Hepatocyte (in vitro differentiated cells): ENCODE data around the gene CELA3A. TPM values are rescaled to one million over a fixed set of nuclear protein-coding genes. Genes with fewer than 3 reads are reported as not detected.

Experiments
- DNase-seq: peaks from one replicate; pipeline ENCODE4 v3.0.0-alpha.2; 2016; ENCODE audit warnings: low spot score
- H2AFZ ChIP-seq: fragments of 200-600 bp; sonication (generic); 2 replicates; pipeline ENCODE4 v1.6.0; 2016; ENCODE audit warnings: antibody characterized with exemption, mild to moderate bottlenecking
- H3K27ac ChIP-seq: fragments of 200-600 bp; sonication (generic); 2 replicates; pipeline ENCODE4 v1.5.1; 2016; ENCODE audit warnings: mild to moderate bottlenecking
- H3K27me3 ChIP-seq: fragments of 200-600 bp; sonication (generic); 2 replicates; pipeline ENCODE4 v1.6.1; 2016
- H3K36me3 ChIP-seq: fragments of 200-600 bp; sonication (generic); replicated peaks from 2 replicates; pipeline ENCODE4 v1.5.1; 2016; ENCODE audit warnings: low read depth; ENCODE audit not compliant: insufficient read depth
- H3K4me1 ChIP-seq: fragments of 200-600 bp; sonication (generic); 2 replicates; pipeline ENCODE4 v1.5.1; 2016; ENCODE audit warnings: mild to moderate bottlenecking, moderate library complexity; ENCODE audit not compliant: insufficient read depth
- H3K4me2 ChIP-seq: fragments of 200-600 bp; sonication (generic); 2 replicates; pipeline ENCODE4 v1.6.0; 2016
- H3K4me3 ChIP-seq: fragments of 200-600 bp; sonication (generic); 2 replicates; pipeline ENCODE4 v1.5.1; 2016; ENCODE audit warnings: mild to moderate bottlenecking
- H3K79me2 ChIP-seq: fragments of 200-600 bp; sonication (generic); 2 replicates; pipeline ENCODE4 v1.6.0; 2017; ENCODE audit warnings: mild to moderate bottlenecking
- H3K9me2 ChIP-seq: fragments of 200-600 bp; sonication (generic); replicated peaks from 2 replicates; pipeline ENCODE4 v1.6.0; 2017; ENCODE audit warnings: mild to moderate bottlenecking; ENCODE audit not compliant: insufficient read depth
- H3K9me3 ChIP-seq: fragments of 200-600 bp; sonication (generic); 2 replicates; pipeline ENCODE4 v1.5.1; 2016; ENCODE audit warnings: low read depth, mild to moderate bottlenecking
- H4K20me1 ChIP-seq: fragments of 200-600 bp; sonication (generic); 2 replicates; pipeline ENCODE4 v1.6.0; 2016; ENCODE audit warnings: mild to moderate bottlenecking; ENCODE audit not compliant: insufficient read depth, poor library complexity, severe bottlenecking
- EZH2 ChIP-seq: fragments of 200-600 bp; sonication (generic); IDR thresholded peaks from 2 replicates; pipeline ENCODE4 v1.6.1; 2016; ENCODE audit warnings: antibody characterized with exemption, mild to moderate bottlenecking, borderline replicate concordance
- EZH2phosphoT487 ChIP-seq: fragments of 200-600 bp; sonication (generic); IDR thresholded peaks from one replicate; pipeline ENCODE4 v1.6.1; 2018; ENCODE audit warnings: antibody characterized with exemption, mild to moderate bottlenecking, low read depth, moderate library complexity; ENCODE audit not compliant: unreplicated experiment, severe bottlenecking
- WGBS: methylation state at CpG from one replicate; pipeline ENCODE4 v1.1.6; 2016; ENCODE audit warnings: low lambda C conversion rate; ENCODE audit errors: missing lambda C conversion rate; 5-methylcytosine and 5-hydroxymethylcytosine counted together
- polyA plus RNA-seq: library from polyadenylated mRNA; unstranded; fragments of >200 nt; fragmentation: Nextera tagmentation; extraction: Ambion mirVana; gene quantifications from 2 replicates; pipeline ENCODE4 v1.2.1, GENCODE V29; 2016
- total RNA-seq: library from RNA; depleted of rRNA; stranded (reverse); fragments of >200 nt; gene quantifications from 2 replicates; pipeline ENCODE4 v1.2.3, GENCODE V29; 2014
- TF ChIP-seq, protein P1 (sequence below): fragments of 200-600 bp; sonication (generic); IDR thresholded peaks from 2 replicates; pipeline ENCODE4 v1.5.1; 2016; ENCODE audit warnings: antibody characterized with exemption, mild to moderate bottlenecking; ENCODE audit not compliant: poor library complexity

The CELA3A gene
- total and polyA plus RNA-seq, 2 experiments from 2014 or later, result 0.68 to 2.2 TPM

DNA sequence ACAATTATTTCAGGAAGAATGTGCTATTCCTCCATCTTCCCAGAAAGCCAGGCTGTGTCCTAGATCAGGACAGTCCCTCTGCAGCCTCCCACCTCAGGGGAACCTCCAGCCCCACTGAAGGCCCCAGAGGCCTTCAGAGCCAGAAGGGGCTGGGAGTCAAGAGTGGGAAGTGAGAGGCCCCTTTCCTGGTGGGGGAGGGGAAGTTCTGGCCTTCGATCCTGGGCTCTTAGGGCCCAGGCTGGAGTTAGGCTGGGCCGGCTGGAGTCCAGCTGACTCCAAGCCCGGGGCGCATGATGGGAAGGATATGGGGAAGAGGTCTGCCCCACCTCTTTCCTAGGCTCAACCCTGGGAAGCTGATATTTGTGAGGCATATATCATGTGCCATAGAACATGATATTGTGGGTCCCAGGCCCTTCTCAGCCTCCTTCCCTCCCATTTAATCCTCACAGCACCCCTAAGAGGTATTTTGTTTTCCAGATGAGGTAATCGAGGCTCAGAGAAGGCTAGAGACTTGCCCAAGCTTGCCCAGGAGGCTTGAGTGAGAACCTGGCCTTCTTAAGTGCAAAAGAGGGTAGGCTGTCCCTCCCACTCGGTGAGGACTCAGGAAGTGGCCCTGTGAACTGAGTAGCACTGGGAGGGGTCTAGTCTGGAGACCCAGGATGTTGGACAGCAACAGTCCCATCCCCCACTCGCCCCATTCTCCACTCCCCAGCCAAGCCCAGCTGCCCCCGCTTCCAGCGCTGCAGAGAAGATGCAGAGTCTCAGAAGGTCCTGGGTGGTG lies 45.8 kb upstream of the CELA3A start:
- DNase-seq, result no peak
- Histone ChIP-seq H3K27ac (no peak overlapping the region), H3K9me3 (no peaks in the 10 kb centered on the region), H2AFZ (no peak overlapping the region), H3K4me1 (peaks cover 11% of the 10 kb centered on the region), H4K20me1 (no peaks in the 10 kb centered on the region), H3K36me3 (no peaks in the 10 kb centered on the region), H3K4me2 (no peak overlapping the region), H3K79me2 (no peaks in the 10 kb centered on the region), H3K9me2 (no peaks in the 10 kb centered on the region), H3K4me3 (no peak overlapping the region), H3K27me3 (no peaks in the 10 kb centered on the region)
- TF ChIP-seq, protein P1, sequence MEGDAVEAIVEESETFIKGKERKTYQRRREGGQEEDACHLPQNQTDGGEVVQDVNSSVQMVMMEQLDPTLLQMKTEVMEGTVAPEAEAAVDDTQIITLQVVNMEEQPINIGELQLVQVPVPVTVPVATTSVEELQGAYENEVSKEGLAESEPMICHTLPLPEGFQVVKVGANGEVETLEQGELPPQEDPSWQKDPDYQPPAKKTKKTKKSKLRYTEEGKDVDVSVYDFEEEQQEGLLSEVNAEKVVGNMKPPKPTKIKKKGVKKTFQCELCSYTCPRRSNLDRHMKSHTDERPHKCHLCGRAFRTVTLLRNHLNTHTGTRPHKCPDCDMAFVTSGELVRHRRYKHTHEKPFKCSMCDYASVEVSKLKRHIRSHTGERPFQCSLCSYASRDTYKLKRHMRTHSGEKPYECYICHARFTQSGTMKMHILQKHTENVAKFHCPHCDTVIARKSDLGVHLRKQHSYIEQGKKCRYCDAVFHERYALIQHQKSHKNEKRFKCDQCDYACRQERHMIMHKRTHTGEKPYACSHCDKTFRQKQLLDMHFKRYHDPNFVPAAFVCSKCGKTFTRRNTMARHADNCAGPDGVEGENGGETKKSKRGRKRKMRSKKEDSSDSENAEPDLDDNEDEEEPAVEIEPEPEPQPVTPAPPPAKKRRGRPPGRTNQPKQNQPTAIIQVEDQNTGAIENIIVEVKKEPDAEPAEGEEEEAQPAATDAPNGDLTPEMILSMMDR, result no peak
- no peak for TF ChIP-seq EZH2phosphoT487
- TF ChIP-seq EZH2, result no peak
- WGBS, result 77% methylated on average over 9 of the region's 9 CpGs

DNA sequence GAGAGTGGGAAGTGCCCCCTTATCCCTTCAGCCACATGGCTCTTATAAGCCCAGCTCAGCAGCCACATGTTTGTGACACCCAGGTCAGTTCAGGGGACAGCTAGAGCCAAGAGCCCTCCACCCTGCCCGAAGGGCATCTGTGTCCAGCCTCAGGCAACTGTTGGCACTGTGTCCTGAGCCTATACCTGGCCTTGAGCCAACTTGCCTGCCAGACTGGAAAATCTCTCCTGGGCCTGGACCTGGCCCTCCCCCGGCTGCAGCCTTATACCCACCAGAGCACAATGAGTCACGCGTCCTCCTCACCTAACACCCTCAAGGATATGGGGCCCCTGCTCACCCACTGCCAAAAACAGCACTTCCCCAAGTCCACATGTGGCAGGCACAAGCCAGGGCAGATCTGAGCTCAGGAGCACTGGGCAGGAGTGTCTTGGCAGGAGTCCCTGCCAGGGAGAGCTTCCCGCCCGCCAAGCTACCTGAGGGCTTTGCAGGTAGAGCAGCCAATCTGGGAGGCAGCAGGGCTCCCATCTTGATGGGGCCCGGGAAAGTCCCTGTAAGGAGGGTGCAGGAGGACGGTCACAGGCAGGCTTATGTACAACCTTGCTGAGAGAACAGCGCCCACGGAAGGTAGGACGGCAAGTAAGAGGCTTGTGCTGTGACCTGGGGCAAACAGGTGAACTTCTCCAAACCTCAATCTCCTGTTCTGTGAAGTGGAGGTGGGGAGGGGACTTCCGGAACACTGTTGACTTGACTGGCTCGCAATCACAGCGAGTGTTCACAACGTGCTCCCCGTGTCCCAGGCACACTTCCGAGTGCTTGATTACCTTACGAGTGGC lies 44.5 kb upstream of the CELA3A start:
- H3K4me3 ChIP-seq, result no peak overlapping the region
- TF ChIP-seq EZH2phosphoT487, result no peak
- TF ChIP-seq EZH2, result no peak
- TF ChIP-seq, protein P1, result no peak
- no peaks in the 10 kb centered on the region for H3K27me3 ChIP-seq
- no peaks in the 10 kb centered on the region for H3K9me2 ChIP-seq
- H3K4me1 ChIP-seq, result peaks cover 11% of the 10 kb centered on the region
- DNase-seq, result peak; percentile 74
- H3K4me2 ChIP-seq, result no peak overlapping the region
- H3K79me2 ChIP-seq, result no peaks in the 10 kb centered on the region
- H2AFZ ChIP-seq, result no peak overlapping the region
- no peak overlapping the region for H3K27ac ChIP-seq
- no peaks in the 10 kb centered on the region for H3K36me3 ChIP-seq
- 65% methylated on average over 18 of the region's 18 CpGs for WGBS
- no peaks in the 10 kb centered on the region for H3K9me3 ChIP-seq
- no peaks in the 10 kb centered on the region for H4K20me1 ChIP-seq

DNA sequence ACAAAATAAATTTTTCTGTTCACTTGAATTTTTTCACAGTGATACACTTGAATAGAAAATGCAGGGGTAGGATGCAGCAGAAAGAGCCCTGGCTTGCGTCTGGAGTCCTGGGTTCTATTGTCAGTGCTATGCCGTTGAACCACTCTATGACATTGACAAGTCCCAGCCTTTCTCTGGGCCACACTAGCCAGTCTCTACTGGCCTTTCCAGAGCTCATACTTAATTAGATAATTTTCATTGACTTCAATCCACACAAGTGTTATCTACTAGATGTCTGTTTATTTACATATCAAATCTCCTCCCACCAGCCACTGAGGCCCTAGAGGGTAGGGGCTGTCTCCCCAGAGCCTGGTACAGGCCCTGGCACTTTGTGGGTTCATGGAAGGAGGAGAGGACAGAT lies 40.1 kb upstream of the CELA3A start:
- H4K20me1 ChIP-seq, result no peaks in the 10 kb centered on the region
- H3K9me2 ChIP-seq, result no peaks in the 10 kb centered on the region
- H3K4me1 ChIP-seq, result peaks cover 11% of the 10 kb centered on the region
- H3K79me2 ChIP-seq, result no peaks in the 10 kb centered on the region
- DNase-seq, result no peak
- no peaks in the 10 kb centered on the region for H3K36me3 ChIP-seq
- no peak overlapping the region for H3K4me2 ChIP-seq
- TF ChIP-seq, protein P1, result no peak
- TF ChIP-seq EZH2phosphoT487 (no peak), EZH2 (no peak)
- no peak overlapping the region for H3K27ac ChIP-seq
- H3K4me3 ChIP-seq, result no peak overlapping the region
- no peaks in the 10 kb centered on the region for H3K9me3 ChIP-seq
- no peaks in the 10 kb centered on the region for H3K27me3 ChIP-seq
- 40% methylated on average over 2 of the region's 2 CpGs for WGBS
- no peak overlapping the region for H2AFZ ChIP-seq
